ENCODE results near the gene FES. TPM values are rescaled to one million over a fixed set of nuclear protein-coding genes. Genes with fewer than 3 reads are reported as not detected.

FES gene
- total RNA-seq, 6 donors from 2014 or later = 33.4 to 144 (median 68.3) TPM

DNA sequence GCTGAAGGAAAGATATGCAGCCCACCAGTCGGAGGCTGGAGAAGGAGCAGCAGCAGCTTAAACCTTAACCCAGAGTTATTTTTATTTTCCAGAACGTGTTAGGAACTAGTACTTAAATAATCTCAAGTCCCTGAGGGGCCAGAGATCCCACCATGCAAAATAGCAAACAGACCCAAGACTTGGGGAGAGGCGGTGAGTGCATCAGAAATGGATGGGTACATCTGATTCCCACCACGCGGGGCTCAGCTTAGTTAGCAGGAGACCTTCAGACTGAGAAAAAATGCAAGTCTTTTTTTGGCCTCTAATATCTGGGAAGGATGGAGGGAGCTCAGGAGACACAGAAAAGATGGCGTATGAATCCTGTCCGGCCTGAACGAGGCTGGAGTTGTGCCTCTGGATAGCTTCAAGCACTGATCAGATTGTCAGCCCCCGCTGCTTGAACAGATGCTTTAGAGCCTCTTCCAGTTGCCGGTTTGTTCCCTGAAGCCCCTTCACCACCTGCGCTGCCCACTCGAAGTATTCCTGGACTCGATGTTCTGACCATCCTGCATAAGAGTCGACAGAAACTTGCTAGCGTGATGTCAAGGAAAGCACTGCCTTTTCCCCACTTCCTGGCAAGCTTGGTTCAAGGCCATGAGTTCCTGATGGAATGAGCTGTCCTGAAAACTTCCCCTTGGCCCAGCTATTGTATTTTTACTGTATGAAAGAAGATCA is 46.7 kb downstream of the FES start:
- Histone ChIP-seq H3K4me3 (peak overlapping the region in 3 of 4 donors; percentile 61 to 73 (median 66)), H3K36me3 (no peaks in the 10 kb centered on the region), H3K27me3 (no peaks in the 10 kb centered on the region), H3K4me1 (peaks cover 43 to 63% (median 46%) of the 10 kb centered on the region in 4 donors), H3K9me3 (no peaks in the 10 kb centered on the region), H3K27ac (peak overlapping the region; percentile 88 to 97 (median 96))
- 55 to 71% methylated on average over 15 of the region's 15 CpGs for WGBS, 2 donors
- ATAC-seq (ENCODE audit: low FRiP score in 2 of 2) = no peak
- TF ChIP-seq POLR2AphosphoS5 (IDR thresholded peaks at IDR 0.05) (peak in 1 of 2 donors; percentile 63), POLR2A (IDR thresholded peaks at IDR 0.05) (no peak)
- DNase-seq = peak in 1 of 2 donors; percentile 60

DNA sequence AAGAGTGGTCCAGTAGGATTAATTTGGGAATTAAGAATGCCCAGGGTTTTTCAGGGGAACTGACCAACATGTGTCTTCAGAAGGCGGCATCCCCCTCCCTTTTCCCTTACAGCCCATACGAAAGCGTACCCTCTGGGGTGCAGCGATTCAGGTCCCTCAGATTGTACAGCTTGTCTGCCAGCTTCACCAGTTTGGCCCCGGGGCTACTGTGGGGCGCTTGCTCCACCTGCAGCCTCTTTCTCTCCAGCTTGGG is 47.2 kb downstream of the FES start:
- H3K9me3 ChIP-seq = no peaks in the 10 kb centered on the region
- H3K4me3 ChIP-seq = peak overlapping the region in 3 of 4 donors; percentile 68 to 87 (median 73)
- no peaks in the 10 kb centered on the region for H3K36me3 ChIP-seq
- WGBS, 2 donors = 12 to 13% methylated on average over 6 of the region's 6 CpGs
- peaks cover 48 to 68% (median 51%) of the 10 kb centered on the region in 4 donors for H3K4me1 ChIP-seq
- TF ChIP-seq EP300 (IDR thresholded peaks at IDR 0.05) (no peak), CTCF (IDR thresholded peaks at IDR 0.05) (no peak)
- no peak for ATAC-seq (ENCODE audit: low FRiP score in 2 of 2)
- peak overlapping the region; percentile 88 to 97 (median 96) for H3K27ac ChIP-seq
- H3K27me3 ChIP-seq = no peaks in the 10 kb centered on the region
- no peak for DNase-seq

GRCh38 chr15:90931828-90932659 is 47.7 kb downstream of the FES start, which contains the start of gene HDDC3:
TSS of gene HDDC3 (minus strand) at chr15:90932549. CDS start at chr15:90932540, 9 bp downstream.
- no peaks in the 10 kb centered on the region for H3K9me3 ChIP-seq
- peaks cover 50 to 72% (median 53%) of the 10 kb centered on the region in 4 donors for H3K4me1 ChIP-seq
- peak; percentile 81 for ATAC-seq (ENCODE audit: low FRiP score in 2 of 2)
- TF ChIP-seq POLR2AphosphoS5 (IDR thresholded peaks at IDR 0.05) (peak; percentile 71 to 84), POLR2A (IDR thresholded peaks at IDR 0.05) (peak in 2 of 4 donors; percentile 47 to 82), CTCF (IDR thresholded peaks at IDR 0.05) (peak; percentile 89 to 99 (median 96)), EP300 (IDR thresholded peaks at IDR 0.05) (no peak)
- H3K36me3 ChIP-seq = no peaks in the 10 kb centered on the region
- no peaks in the 10 kb centered on the region for H3K27me3 ChIP-seq
- peak; percentile 91 to 99 for DNase-seq
- WGBS, 2 donors = 1% methylated on average over 20 to 48 of the region's 52 CpGs
- H3K27ac ChIP-seq = peak within 1 kb of the TSS; percentile 88 to 97 (median 96)
- peak within 1 kb of the TSS; percentile 68 to 97 (median 80) for H3K4me3 ChIP-seq

DNA sequence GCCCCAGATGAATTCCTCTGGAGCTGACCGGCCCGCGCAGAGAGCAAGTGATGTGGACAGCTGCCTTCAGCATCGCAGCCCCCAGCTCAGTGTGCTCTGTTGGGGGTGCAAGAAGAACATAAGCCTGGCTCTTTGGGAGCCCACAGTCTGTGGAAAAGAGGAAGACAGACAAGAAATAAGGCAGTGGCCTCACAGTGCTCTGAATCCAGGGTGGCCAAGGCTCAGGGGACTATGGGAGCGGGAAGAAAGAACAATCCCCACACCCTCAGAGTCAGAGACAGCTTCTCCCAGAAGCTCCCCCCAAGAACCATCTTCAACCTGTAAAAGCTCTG is 48.3 kb downstream of the FES start:
- peak overlapping the region; percentile 88 to 97 (median 96) for H3K27ac ChIP-seq
- 14 to 20% methylated on average over 5 of the region's 5 CpGs for WGBS, 2 donors
- no peaks in the 10 kb centered on the region for H3K9me3 ChIP-seq
- TF ChIP-seq POLR2AphosphoS5 (IDR thresholded peaks at IDR 0.05) (no peak), EP300 (IDR thresholded peaks at IDR 0.05) (no peak), CTCF (IDR thresholded peaks at IDR 0.05) (no peak), POLR2A (IDR thresholded peaks at IDR 0.05) (no peak)
- H3K4me3 ChIP-seq = peak overlapping the region in 3 of 4 donors; percentile 68 to 87 (median 73)
- H3K4me1 ChIP-seq = peaks cover 50 to 72% (median 53%) of the 10 kb centered on the region in 4 donors
- no peak for ATAC-seq (ENCODE audit: low FRiP score in 2 of 2)
- peaks cover 0 to 3% (median under 1%) of the 10 kb centered on the region in 4 donors for H3K36me3 ChIP-seq
- H3K27me3 ChIP-seq = no peaks in the 10 kb centered on the region
- DNase-seq = no peak

GRCh38 chr15:90933301-90933700 is 49.0 kb downstream of the FES start:
- Histone ChIP-seq H3K36me3 (peaks cover 0 to 10% (median 5%) of the 10 kb centered on the region in 4 donors), H3K9me3 (no peaks in the 10 kb centered on the region), H3K27ac (no peak overlapping the region), H3K27me3 (no peaks in the 10 kb centered on the region), H3K4me1 (peaks cover 50 to 72% (median 53%) of the 10 kb centered on the region in 4 donors), H3K4me3 (no peak overlapping the region)
- ATAC-seq (ENCODE audit: low FRiP score in 2 of 2) (no peak), DNase-seq (no peak)
- TF ChIP-seq POLR2AphosphoS5 (IDR thresholded peaks at IDR 0.05) (no peak), CTCF (IDR thresholded peaks at IDR 0.05) (no peak), POLR2A (IDR thresholded peaks at IDR 0.05) (no peak), EP300 (IDR thresholded peaks at IDR 0.05) (no peak)
- WGBS, 2 donors = 88 to 91% methylated on average over 1 of the region's 1 CpG
